ENCODE measurements around the gene RSPH9. TPM values are rescaled to one million over a fixed set of nuclear protein-coding genes. Genes with fewer than 3 reads are reported as not detected.

The RSPH9 gene
- polyA plus RNA-seq, 1 of the 3 experiments (the other 2 are of a cell fraction), result 0.05 TPM

DNA sequence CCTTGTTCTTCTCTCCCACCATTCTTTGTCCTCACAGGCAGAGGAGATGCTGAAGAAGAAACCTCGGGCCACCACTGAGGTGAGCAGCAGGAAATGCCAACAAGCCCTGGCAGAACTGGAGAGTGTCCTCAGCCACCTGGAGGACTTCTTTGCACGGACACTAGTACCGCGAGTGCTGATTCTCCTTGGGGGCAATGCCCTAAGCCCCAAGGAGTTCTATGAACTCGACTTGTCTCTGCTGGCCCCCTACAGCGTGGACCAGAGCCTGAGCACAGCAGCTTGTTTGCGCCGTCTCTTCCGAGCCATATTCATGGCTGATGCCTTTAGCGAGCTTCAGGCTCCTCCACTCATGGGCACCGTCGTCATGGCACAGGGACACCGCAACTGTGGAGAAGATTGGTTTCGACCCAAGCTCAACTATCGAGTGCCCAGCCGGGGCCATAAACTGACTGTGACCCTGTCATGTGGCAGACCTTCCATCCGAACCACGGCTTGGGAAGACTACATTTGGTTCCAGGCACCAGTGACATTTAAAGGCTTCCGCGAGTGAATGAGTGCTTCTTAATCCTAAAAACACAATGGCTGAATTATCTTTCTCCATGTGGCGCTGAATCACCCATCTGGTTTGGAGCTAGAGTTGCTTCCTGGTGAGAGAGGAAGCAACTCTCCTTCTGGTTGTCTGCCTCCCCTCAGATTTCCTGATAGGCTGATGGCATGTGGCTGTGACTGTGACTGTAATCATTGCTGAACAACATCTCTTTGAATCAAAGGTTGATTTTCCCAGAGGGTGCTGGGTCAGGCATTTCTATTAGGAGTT lies 4.6 kb upstream of the RSPH9 start:
- H3K9me3 ChIP-seq, result no peaks in the 10 kb centered on the region
- no peaks in the 10 kb centered on the region for H3K27me3 ChIP-seq (ENCODE audit: insufficient read depth)
- H3K9ac ChIP-seq, result no peak overlapping the region
- H3K4me1 ChIP-seq (ENCODE audit: control insufficient read depth in 1 of 2, insufficient read depth in 2 of 2, low read depth in 1 of 2, low read length in 1 of 2), result peaks cover 24% of the 10 kb centered on the region in 2 experiments; a peak in 3 of 4 replicates
- H4K20me1 ChIP-seq (ENCODE audit: insufficient read depth), result 0 out of 2 replicates have a peak, but pooled peaks cover 9% of the 10 kb centered on the region
- H3K36me3 ChIP-seq (replicated peaks in 1 of 2; ENCODE audit: control insufficient read depth in 1 of 2, insufficient read depth in 2 of 2, low read length in 1 of 2), result peaks cover 22 to 52% of the 10 kb centered on the region in 2 experiments
- peaks cover 58% of the 10 kb centered on the region for H3K79me2 ChIP-seq (ENCODE audit: insufficient read depth)
- CTCF ChIA-PET, result interaction anchor here (1.0 kb wide), 1 partner anchor 28 kb away, joined by 6 read pairs; no protein-coding TSS in a partner anchor
- peak; percentile 72 for DNase-seq
- H3K4me2 ChIP-seq, result no peak overlapping the region
- 93% methylated on average over 15 of the region's 21 CpGs for WGBS (ENCODE audit: low lambda C conversion rate)
- H3K27ac ChIP-seq (ENCODE audit: low read depth in 2 of 2, low read length in 1 of 2), result peak overlapping the region; percentile 22 to 81; a peak in 3 of 4 replicates
- H3F3A ChIP-seq (replicated peaks; ENCODE audit: insufficient read depth), result peaks cover 5% of the 10 kb centered on the region
- H2AFZ ChIP-seq (ENCODE audit: low read depth), result no peak overlapping the region
- H3K9me2 ChIP-seq, result no peaks in the 10 kb centered on the region
- POLR2A ChIA-PET, result interaction anchor here (1.1 to 1.6 kb wide), 2 partner anchors 10 to 11 kb away, joined by 3 to 5 read pairs; partner anchors contain the start of gene GTPBP2
- H3K4me3 ChIP-seq (ENCODE audit: low read depth in 2 of 2, low read length in 1 of 2), result no peak overlapping the region
- TF ChIP-seq TEAD4 (IDR thresholded peaks at IDR 0.05; ENCODE audit: borderline replicate concordance, insufficient read depth), result no peak
- no peak for TF ChIP-seq RAD21 (IDR thresholded peaks at IDR 0.05; ENCODE audit: low read length)
- TF ChIP-seq CHD2 (IDR thresholded peaks at IDR 0.05; ENCODE audit: low read length, partially characterized antibody), result no peak
- peak; percentile 63; the same call in 1 of the 2 replicates for TF ChIP-seq FOXJ3 (CRISPR knock-in tag; IDR thresholded peaks at IDR 0.05)
- TF ChIP-seq, protein P1, sequence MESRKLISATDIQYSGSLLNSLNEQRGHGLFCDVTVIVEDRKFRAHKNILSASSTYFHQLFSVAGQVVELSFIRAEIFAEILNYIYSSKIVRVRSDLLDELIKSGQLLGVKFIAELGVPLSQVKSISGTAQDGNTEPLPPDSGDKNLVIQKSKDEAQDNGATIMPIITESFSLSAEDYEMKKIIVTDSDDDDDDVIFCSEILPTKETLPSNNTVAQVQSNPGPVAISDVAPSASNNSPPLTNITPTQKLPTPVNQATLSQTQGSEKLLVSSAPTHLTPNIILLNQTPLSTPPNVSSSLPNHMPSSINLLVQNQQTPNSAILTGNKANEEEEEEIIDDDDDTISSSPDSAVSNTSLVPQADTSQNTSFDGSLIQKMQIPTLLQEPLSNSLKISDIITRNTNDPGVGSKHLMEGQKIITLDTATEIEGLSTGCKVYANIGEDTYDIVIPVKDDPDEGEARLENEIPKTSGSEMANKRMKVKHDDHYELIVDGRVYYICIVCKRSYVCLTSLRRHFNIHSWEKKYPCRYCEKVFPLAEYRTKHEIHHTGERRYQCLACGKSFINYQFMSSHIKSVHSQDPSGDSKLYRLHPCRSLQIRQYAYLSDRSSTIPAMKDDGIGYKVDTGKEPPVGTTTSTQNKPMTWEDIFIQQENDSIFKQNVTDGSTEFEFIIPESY (IDR thresholded peaks at IDR 0.05; ENCODE audit: borderline replicate concordance, low read depth), result no peak
- TF ChIP-seq, protein P2, sequence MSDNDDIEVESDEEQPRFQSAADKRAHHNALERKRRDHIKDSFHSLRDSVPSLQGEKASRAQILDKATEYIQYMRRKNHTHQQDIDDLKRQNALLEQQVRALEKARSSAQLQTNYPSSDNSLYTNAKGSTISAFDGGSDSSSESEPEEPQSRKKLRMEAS (IDR thresholded peaks at IDR 0.05; ENCODE audit: low read depth), result no peak
- no peak for TF ChIP-seq SIN3A (IDR thresholded peaks at IDR 0.05; ENCODE audit: borderline replicate concordance, low read depth, low read length)
- TF ChIP-seq RFX5 (IDR thresholded peaks at IDR 0.05; ENCODE audit: low read length), result no peak; the same call in 1 of the 2 replicates
- TF ChIP-seq TAF1 (IDR thresholded peaks at IDR 0.05; ENCODE audit: borderline replicate concordance, low read depth, low read length), result no peak
- TF ChIP-seq, protein P3, sequence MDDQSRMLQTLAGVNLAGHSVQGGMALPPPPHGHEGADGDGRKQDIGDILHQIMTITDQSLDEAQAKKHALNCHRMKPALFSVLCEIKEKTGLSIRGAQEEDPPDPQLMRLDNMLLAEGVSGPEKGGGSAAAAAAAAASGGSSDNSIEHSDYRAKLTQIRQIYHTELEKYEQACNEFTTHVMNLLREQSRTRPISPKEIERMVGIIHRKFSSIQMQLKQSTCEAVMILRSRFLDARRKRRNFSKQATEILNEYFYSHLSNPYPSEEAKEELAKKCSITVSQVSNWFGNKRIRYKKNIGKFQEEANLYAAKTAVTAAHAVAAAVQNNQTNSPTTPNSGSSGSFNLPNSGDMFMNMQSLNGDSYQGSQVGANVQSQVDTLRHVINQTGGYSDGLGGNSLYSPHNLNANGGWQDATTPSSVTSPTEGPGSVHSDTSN (IDR thresholded peaks at IDR 0.05), result no peak
- TF ChIP-seq, protein P4, sequence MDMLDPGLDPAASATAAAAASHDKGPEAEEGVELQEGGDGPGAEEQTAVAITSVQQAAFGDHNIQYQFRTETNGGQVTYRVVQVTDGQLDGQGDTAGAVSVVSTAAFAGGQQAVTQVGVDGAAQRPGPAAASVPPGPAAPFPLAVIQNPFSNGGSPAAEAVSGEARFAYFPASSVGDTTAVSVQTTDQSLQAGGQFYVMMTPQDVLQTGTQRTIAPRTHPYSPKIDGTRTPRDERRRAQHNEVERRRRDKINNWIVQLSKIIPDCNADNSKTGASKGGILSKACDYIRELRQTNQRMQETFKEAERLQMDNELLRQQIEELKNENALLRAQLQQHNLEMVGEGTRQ (IDR thresholded peaks at IDR 0.05; ENCODE audit: borderline replicate concordance, low read depth, low read length), result no peak
- TF ChIP-seq GATA2 (CRISPR knock-in tag; IDR thresholded peaks at IDR 0.05), result peak; percentile 77
- no peak for TF ChIP-seq FOXM1 (IDR thresholded peaks at IDR 0.05; ENCODE audit: low read depth)
- no peak for TF ChIP-seq GABPA (IDR thresholded peaks at IDR 0.05; ENCODE audit: low read depth)
- no peak for TF ChIP-seq MEF2A (IDR thresholded peaks at IDR 0.05; ENCODE audit: borderline replicate concordance, low read depth)
- no peak for TF ChIP-seq RXRA (IDR thresholded peaks at IDR 0.05; ENCODE audit: borderline replicate concordance, low read depth)
- no peak for TF ChIP-seq YY1 (IDR thresholded peaks at IDR 0.05; ENCODE audit: low read depth)
- TF ChIP-seq MXI1 (IDR thresholded peaks at IDR 0.05; ENCODE audit: low read depth, low read length), result peak; percentile 83
- no peak for TF ChIP-seq JUND (IDR thresholded peaks at IDR 0.05)
- no peak for TF ChIP-seq EZH2phosphoT487 (IDR thresholded peaks at IDR 0.05; ENCODE audit: borderline replicate concordance, low read depth)
- TF ChIP-seq, protein P5, sequence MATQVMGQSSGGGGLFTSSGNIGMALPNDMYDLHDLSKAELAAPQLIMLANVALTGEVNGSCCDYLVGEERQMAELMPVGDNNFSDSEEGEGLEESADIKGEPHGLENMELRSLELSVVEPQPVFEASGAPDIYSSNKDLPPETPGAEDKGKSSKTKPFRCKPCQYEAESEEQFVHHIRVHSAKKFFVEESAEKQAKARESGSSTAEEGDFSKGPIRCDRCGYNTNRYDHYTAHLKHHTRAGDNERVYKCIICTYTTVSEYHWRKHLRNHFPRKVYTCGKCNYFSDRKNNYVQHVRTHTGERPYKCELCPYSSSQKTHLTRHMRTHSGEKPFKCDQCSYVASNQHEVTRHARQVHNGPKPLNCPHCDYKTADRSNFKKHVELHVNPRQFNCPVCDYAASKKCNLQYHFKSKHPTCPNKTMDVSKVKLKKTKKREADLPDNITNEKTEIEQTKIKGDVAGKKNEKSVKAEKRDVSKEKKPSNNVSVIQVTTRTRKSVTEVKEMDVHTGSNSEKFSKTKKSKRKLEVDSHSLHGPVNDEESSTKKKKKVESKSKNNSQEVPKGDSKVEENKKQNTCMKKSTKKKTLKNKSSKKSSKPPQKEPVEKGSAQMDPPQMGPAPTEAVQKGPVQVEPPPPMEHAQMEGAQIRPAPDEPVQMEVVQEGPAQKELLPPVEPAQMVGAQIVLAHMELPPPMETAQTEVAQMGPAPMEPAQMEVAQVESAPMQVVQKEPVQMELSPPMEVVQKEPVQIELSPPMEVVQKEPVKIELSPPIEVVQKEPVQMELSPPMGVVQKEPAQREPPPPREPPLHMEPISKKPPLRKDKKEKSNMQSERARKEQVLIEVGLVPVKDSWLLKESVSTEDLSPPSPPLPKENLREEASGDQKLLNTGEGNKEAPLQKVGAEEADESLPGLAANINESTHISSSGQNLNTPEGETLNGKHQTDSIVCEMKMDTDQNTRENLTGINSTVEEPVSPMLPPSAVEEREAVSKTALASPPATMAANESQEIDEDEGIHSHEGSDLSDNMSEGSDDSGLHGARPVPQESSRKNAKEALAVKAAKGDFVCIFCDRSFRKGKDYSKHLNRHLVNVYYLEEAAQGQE (IDR thresholded peaks at IDR 0.05; ENCODE audit: low read depth, low read length), result no peak
- TF ChIP-seq TCF12 (IDR thresholded peaks at IDR 0.05), result no peak
- no peak for TF ChIP-seq RCOR1 (IDR thresholded peaks at IDR 0.05; ENCODE audit: low read length)
- TF ChIP-seq, protein P6, sequence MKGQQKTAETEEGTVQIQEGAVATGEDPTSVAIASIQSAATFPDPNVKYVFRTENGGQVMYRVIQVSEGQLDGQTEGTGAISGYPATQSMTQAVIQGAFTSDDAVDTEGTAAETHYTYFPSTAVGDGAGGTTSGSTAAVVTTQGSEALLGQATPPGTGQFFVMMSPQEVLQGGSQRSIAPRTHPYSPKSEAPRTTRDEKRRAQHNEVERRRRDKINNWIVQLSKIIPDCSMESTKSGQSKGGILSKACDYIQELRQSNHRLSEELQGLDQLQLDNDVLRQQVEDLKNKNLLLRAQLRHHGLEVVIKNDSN (IDR thresholded peaks at IDR 0.05; ENCODE audit: borderline replicate concordance, low read depth), result no peak
